ENCODE results near the gene HKDC1.
"Not testable (repeated sequence)": the region's sequence is repeated elsewhere in the genome, so short reads cannot be mapped to it uniquely, and the experiment has no call there.

Gene HKDC1

GRCh38 chr10:69268761-69269416 lies 48.8 kb downstream of the HKDC1 start:
- Histone ChIP-seq H3K27me3 (ENCODE audit: low read depth, low read length) (no peaks in the 10 kb centered on the region), H3K36me3 (ENCODE audit: control insufficient read depth in 1 of 2, insufficient read depth in 2 of 2, low read length in 2 of 2) (no peaks in the 10 kb centered on the region), H3K4me3 (ENCODE audit: low read depth in 1 of 2, low read length in 2 of 2) (no peak overlapping the region), H3K4me1 (ENCODE audit: control insufficient read depth in 1 of 2, insufficient read depth in 2 of 2, low read length in 2 of 2) (no peaks in the 10 kb centered on the region), H3K27ac (ENCODE audit: low read length) (no peak overlapping the region), H3K9me3 (ENCODE audit: control insufficient read depth in 1 of 2, low read length in 2 of 2) (peaks cover 0 to 2% of the 10 kb centered on the region in 2 donors)

- H3K4me3 ChIP-seq (ENCODE audit: low read depth in 1 of 2, low read length in 2 of 2): no peak overlapping the region
- H3K36me3 ChIP-seq (ENCODE audit: control insufficient read depth in 1 of 2, insufficient read depth in 2 of 2, low read length in 2 of 2): no peaks in the 10 kb centered on the region
- H3K27ac ChIP-seq (ENCODE audit: low read length): no peak overlapping the region
These were observed 49.6 kb downstream of the HKDC1 start for GRCh38 chr10:69269761-69270160.

GRCh38 chr10:69270990-69271389 lies 50.9 kb downstream of the HKDC1 start:
- H3K4me3 ChIP-seq (ENCODE audit: low read depth in 1 of 2, low read length in 2 of 2): no peak overlapping the region
- no peaks in the 10 kb centered on the region for H3K4me1 ChIP-seq (ENCODE audit: control insufficient read depth in 1 of 2, insufficient read depth in 2 of 2, low read length in 2 of 2)
- no peaks in the 10 kb centered on the region for H3K36me3 ChIP-seq (ENCODE audit: control insufficient read depth in 1 of 2, insufficient read depth in 2 of 2, low read length in 2 of 2)
- H3K27me3 ChIP-seq (ENCODE audit: low read depth, low read length): no peaks in the 10 kb centered on the region
- H3K9me3 ChIP-seq (ENCODE audit: control insufficient read depth in 1 of 2, low read length in 2 of 2): peaks cover 0 to 2% of the 10 kb centered on the region in 2 donors
- no peak overlapping the region for H3K27ac ChIP-seq (ENCODE audit: low read length)

More at GRCh38 chr10:69269761-69270160, 49.6 kb downstream of the HKDC1 start:
- H3K9me3 ChIP-seq (ENCODE audit: control insufficient read depth in 1 of 2, low read length in 2 of 2): peaks cover 0 to 2% of the 10 kb centered on the region in 2 donors
- H3K27me3 ChIP-seq (ENCODE audit: low read depth, low read length): no peaks in the 10 kb centered on the region
- H3K4me1 ChIP-seq (ENCODE audit: control insufficient read depth in 1 of 2, insufficient read depth in 2 of 2, low read length in 2 of 2): no peaks in the 10 kb centered on the region

- Histone ChIP-seq H3K9me3 (ENCODE audit: control insufficient read depth in 1 of 2, low read length in 2 of 2) (peaks cover 0 to 2% of the 10 kb centered on the region in 2 donors), H3K27ac (ENCODE audit: low read length) (no peak overlapping the region), H3K4me3 (ENCODE audit: low read depth in 1 of 2, low read length in 2 of 2) (no peak overlapping the region), H3K36me3 (ENCODE audit: control insufficient read depth in 1 of 2, insufficient read depth in 2 of 2, low read length in 2 of 2) (no peaks in the 10 kb centered on the region), H3K27me3 (ENCODE audit: low read depth, low read length) (no peaks in the 10 kb centered on the region), H3K4me1 (ENCODE audit: control insufficient read depth in 1 of 2, insufficient read depth in 2 of 2, low read length in 2 of 2) (no peaks in the 10 kb centered on the region)
These were observed 52.5 kb downstream of the HKDC1 start for GRCh38 chr10:69272624-69273023.

- Histone ChIP-seq H3K4me1 (ENCODE audit: control insufficient read depth in 1 of 2, insufficient read depth in 2 of 2, low read length in 2 of 2) (no peaks in the 10 kb centered on the region), H3K36me3 (ENCODE audit: control insufficient read depth in 1 of 2, insufficient read depth in 2 of 2, low read length in 2 of 2) (no peaks in the 10 kb centered on the region), H3K27ac (ENCODE audit: low read length) (no peak overlapping the region), H3K27me3 (ENCODE audit: low read depth, low read length) (no peaks in the 10 kb centered on the region), H3K4me3 (ENCODE audit: low read depth in 1 of 2, low read length in 2 of 2) (no peak overlapping the region), H3K9me3 (ENCODE audit: control insufficient read depth in 1 of 2, low read length in 2 of 2) (peaks cover 0 to 2% of the 10 kb centered on the region in 2 donors)
These were observed 55.3 kb downstream of the HKDC1 start for GRCh38 chr10:69275444-69275843.

DNA sequence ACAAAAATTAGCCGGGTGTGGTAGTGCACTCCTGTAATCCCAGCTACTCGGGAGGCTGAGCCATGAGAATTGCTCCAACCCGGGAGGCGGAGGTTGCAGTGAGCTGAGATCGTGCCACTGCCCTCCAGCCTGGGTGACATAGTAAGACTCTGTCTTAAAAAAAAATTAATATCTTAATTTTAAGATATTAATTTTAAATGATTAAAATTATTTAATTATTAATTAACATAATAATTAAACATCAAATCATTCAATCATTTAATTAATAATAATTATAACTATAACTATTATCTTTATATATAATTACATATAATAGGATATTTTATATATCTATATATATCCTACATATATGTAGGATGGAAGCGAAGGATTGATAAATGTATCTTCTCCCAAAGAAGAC lies 56.4 kb downstream of the HKDC1 start:
- Histone ChIP-seq H3K27me3 (ENCODE audit: low read depth, low read length) (no peaks in the 10 kb centered on the region), H3K27ac (ENCODE audit: low read length) (no peak overlapping the region), H3K9me3 (ENCODE audit: control insufficient read depth in 1 of 2, low read length in 2 of 2) (peaks cover 0 to 2% of the 10 kb centered on the region in 2 donors), H3K4me3 (ENCODE audit: low read depth in 1 of 2, low read length in 2 of 2) (no peak overlapping the region), H3K4me1 (ENCODE audit: control insufficient read depth in 1 of 2, insufficient read depth in 2 of 2, low read length in 2 of 2) (no peaks in the 10 kb centered on the region), H3K36me3 (ENCODE audit: control insufficient read depth in 1 of 2, insufficient read depth in 2 of 2, low read length in 2 of 2) (no peaks in the 10 kb centered on the region)

DNA sequence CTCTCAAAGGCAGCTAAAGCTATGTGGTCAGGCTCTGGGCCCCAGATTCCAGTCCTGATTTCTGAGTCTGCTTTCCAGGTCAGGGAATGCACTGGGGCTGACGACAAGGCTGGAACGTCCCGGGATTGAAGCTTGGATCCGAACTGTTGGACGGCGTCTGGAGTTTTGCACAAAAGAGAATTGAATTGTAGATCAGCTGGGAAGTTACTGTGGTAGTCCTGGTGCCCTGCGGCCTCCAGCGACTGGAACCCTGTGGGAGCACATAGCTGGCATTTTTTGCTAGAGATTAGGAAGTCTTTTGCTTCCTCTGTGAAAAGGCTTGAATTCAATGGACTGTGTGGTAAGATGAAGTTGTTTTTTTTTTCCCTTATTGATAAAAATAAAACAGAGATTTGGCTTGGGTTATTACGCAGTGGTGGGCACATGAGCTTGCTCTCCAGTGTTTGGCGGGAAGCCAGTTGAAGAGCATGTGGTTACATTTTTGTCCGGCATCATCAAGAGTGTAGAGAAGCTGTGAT lies 58.4 kb downstream of the HKDC1 start, which contains the start of gene HK1:
TSS of gene HK1 (plus strand) at position 51 of the 518 bp plus-strand sequence.
- Histone ChIP-seq H3K4me1 (ENCODE audit: control insufficient read depth in 1 of 2, insufficient read depth in 2 of 2, low read length in 2 of 2) (no peaks in the 10 kb centered on the region), H3K4me3 (ENCODE audit: low read depth in 1 of 2, low read length in 2 of 2) (no peak within 1 kb of the TSS), H3K9me3 (ENCODE audit: control insufficient read depth in 1 of 2, low read length in 2 of 2) (no peaks in the 10 kb centered on the region), H3K27me3 (ENCODE audit: low read depth, low read length) (no peaks in the 10 kb centered on the region), H3K27ac (ENCODE audit: low read length) (no peak within 1 kb of the TSS), H3K36me3 (ENCODE audit: control insufficient read depth in 1 of 2, insufficient read depth in 2 of 2, low read length in 2 of 2) (no peaks in the 10 kb centered on the region)

DNA sequence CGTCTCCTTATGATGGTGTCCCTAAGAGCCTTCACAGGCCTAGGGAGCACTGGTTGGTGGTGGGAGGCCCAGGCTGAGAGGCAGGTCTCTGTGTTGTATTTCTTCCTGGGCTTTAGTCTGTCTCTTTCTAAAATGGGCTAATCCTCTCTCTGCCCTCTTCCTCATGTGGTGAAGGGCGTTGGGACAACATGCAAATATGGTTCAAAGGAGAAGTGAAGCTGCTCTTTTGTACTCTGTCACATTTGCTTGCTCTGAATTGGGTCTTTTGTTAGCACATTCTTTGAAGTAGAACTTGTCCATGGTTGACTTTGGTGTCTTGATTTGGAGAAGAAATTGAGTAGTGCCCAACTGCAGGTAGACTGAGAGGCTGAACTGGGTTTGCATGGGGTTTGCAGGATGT lies 59.0 kb downstream of the HKDC1 start:
- no peaks in the 10 kb centered on the region for H3K27me3 ChIP-seq (ENCODE audit: low read depth, low read length)
- no peak overlapping the region for H3K27ac ChIP-seq (ENCODE audit: low read length)
- H3K4me3 ChIP-seq (ENCODE audit: low read depth in 1 of 2, low read length in 2 of 2): no peak overlapping the region
- H3K9me3 ChIP-seq (ENCODE audit: control insufficient read depth in 1 of 2, low read length in 2 of 2): no peaks in the 10 kb centered on the region
- no peaks in the 10 kb centered on the region for H3K4me1 ChIP-seq (ENCODE audit: control insufficient read depth in 1 of 2, insufficient read depth in 2 of 2, low read length in 2 of 2)
- H3K36me3 ChIP-seq (ENCODE audit: control insufficient read depth in 1 of 2, insufficient read depth in 2 of 2, low read length in 2 of 2): no peaks in the 10 kb centered on the region

DNA sequence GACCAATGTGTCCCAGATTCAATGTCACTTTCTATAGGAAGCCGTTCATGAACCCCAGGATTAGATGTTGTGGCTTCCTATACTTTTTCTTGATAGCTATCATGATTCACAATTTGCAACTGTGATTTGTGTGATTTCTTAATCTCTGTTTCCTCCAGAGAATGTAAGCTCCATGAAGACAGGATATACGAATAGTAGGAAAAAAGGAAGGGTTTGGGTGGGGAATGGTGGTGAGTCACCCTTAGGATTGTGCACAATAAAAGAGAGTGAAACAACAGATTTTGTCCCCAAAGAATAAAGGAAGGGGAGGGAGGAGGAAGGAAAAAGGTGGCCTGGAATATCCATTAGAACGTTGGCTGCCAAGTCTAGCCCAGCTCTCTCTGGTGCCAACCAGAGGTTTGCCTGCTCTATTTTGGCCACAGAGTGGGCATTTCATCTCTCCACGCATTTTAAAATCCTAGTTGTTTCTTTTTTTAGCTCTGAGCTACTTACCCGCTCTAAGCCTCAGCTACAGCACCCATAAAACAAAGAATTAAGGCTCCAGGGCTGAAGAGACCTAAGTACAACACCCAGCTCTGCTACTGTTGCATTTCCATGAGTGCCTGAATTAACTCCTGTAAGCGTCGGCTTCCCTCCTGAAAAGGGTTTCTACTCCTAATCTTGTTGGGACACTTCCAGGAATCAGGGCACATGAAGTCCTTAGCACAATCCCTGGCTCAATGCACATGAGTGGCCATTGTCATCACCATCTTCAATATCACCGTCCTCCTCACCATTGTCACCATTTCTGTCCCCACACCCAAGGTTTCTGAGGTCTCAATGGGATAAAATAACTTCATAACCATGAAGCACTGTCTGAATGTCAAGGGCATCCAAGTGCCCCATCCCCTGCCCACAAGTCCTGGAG lies 61.6 kb downstream of the HKDC1 start:
- no peak overlapping the region for H3K4me3 ChIP-seq (ENCODE audit: low read depth in 1 of 2, low read length in 2 of 2)
- no peak overlapping the region for H3K27ac ChIP-seq (ENCODE audit: low read length)
- no peaks in the 10 kb centered on the region for H3K4me1 ChIP-seq (ENCODE audit: control insufficient read depth in 1 of 2, insufficient read depth in 2 of 2, low read length in 2 of 2)
- no peaks in the 10 kb centered on the region for H3K9me3 ChIP-seq (ENCODE audit: control insufficient read depth in 1 of 2, low read length in 2 of 2)
- H3K36me3 ChIP-seq (ENCODE audit: control insufficient read depth in 1 of 2, insufficient read depth in 2 of 2, low read length in 2 of 2): no peaks in the 10 kb centered on the region
- H3K27me3 ChIP-seq (ENCODE audit: low read depth, low read length): no peaks in the 10 kb centered on the region

GRCh38 chr10:69284402-69284801 lies 64.3 kb downstream of the HKDC1 start:
- H3K4me3 ChIP-seq (ENCODE audit: low read depth in 1 of 2, low read length in 2 of 2); H3K27me3 ChIP-seq (ENCODE audit: low read depth, low read length); H3K4me1 ChIP-seq (ENCODE audit: control insufficient read depth in 1 of 2, insufficient read depth in 2 of 2, low read length in 2 of 2); H3K36me3 ChIP-seq (ENCODE audit: control insufficient read depth in 1 of 2, insufficient read depth in 2 of 2, low read length in 2 of 2); H3K9me3 ChIP-seq (ENCODE audit: control insufficient read depth in 1 of 2, low read length in 2 of 2); H3K27ac ChIP-seq (ENCODE audit: low read length): not testable (repeated sequence)

DNA sequence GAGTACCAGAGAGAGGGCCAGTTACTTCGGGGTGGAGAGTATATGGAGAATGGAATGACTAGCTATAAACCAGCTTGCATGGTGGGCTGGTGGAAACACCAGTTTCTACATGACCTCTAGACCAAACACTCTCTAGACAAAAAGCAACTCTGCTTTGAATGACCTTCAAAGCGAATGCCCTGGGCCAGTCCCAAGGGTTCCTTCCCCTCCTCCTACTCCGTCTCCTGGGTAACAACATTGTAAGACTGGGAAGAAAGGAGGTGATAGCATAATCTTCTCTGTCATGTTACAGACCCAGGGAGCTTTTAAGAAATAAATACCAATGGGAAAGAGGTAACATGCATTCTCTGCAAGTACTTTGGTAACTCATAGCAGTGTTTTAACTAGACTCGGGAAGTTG lies 65.6 kb downstream of the HKDC1 start:
- no peaks in the 10 kb centered on the region for H3K27me3 ChIP-seq (ENCODE audit: low read depth, low read length)
- no peak overlapping the region for H3K27ac ChIP-seq (ENCODE audit: low read length)
- H3K4me1 ChIP-seq (ENCODE audit: control insufficient read depth in 1 of 2, insufficient read depth in 2 of 2, low read length in 2 of 2): no peaks in the 10 kb centered on the region
- H3K9me3 ChIP-seq (ENCODE audit: control insufficient read depth in 1 of 2, low read length in 2 of 2): no peaks in the 10 kb centered on the region
- no peaks in the 10 kb centered on the region for H3K36me3 ChIP-seq (ENCODE audit: control insufficient read depth in 1 of 2, insufficient read depth in 2 of 2, low read length in 2 of 2)
- H3K4me3 ChIP-seq (ENCODE audit: low read depth in 1 of 2, low read length in 2 of 2): no peak overlapping the region
